Peyer's patch (tissue), 4 donors: Measurements from ENCODE around the gene PVALEF. TPM values are rescaled to one million over a fixed set of nuclear protein-coding genes. Genes with fewer than 3 reads are reported as not detected.
A peak's percentile ranks its signal among the peaks of the same experiment; 100 is the strongest.

ENCODE experiments used
- DNase-seq, 3 donors: peaks; one replicate each; pipeline ENCODE4 v3.0.0-alpha.2; 2017 to 2019
- H3K27ac ChIP-seq, 4 donors: fragments of 200-600 bp; sonication (generic); one replicate each; pipeline ENCODE4 v1.5.1; 2016 to 2019
- H3K27me3 ChIP-seq, 2 donors: fragments of 200-600 bp; sonication (generic); one replicate each; pipeline ENCODE4 v1.5.1; 2019
- H3K36me3 ChIP-seq, 3 donors: fragments of 200-600 bp; sonication (generic); one replicate each; pipeline ENCODE4 v1.5.1; 2016 to 2019
- H3K4me1 ChIP-seq, 4 donors: fragments of 200-600 bp; sonication (generic); one replicate each; pipeline ENCODE4 v1.5.1; 2016 to 2019
- H3K4me3 ChIP-seq, 4 donors: fragments of 200-600 bp; sonication (generic); 1 replicate in 3 of 4; 2 replicates in 1 of 4; pipeline ENCODE4 v1.5.1; 2016 to 2019; ENCODE audit warnings: mild to moderate bottlenecking in 1 of 4
- H3K9me3 ChIP-seq, 4 donors: fragments of 200-600 bp; sonication (generic); one replicate each; pipeline ENCODE4 v1.5.1; 2016 to 2019; ENCODE audit warnings: mild to moderate bottlenecking in 1 of 4
- POLR2A ChIP-seq, 2 donors: fragments of 450-650 bp; IDR thresholded peaks; one replicate each; pipeline ENCODE4 v1.5.1; 2017; ENCODE audit warnings: antibody characterized with exemption in 2 of 2, mild to moderate bottlenecking in 2 of 2, moderate library complexity in 2 of 2
- total RNA-seq, 4 donors: library from RNA; depleted of rRNA; stranded (reverse); fragments of >200 nt; gene quantifications; one replicate each; pipeline ENCODE4 v1.1.0, GENCODE V29; 2016
- TF ChIP-seq, protein P1 (sequence below), 6 experiments: fragments of 450-650 bp in 4 of 6; fragments of 200-600 bp in 2 of 6; sonication (generic) in 1 of 6; IDR thresholded peaks; one replicate each; pipeline ENCODE4 v1.5.1; 2017 to 2019; ENCODE audit warnings: antibody characterized with exemption in 6 of 6, mild to moderate bottlenecking in 3 of 6, moderate library complexity in 1 of 6

PVALEF gene
- total RNA-seq, 4 donors from 2014 or later, result not detected

DNA sequence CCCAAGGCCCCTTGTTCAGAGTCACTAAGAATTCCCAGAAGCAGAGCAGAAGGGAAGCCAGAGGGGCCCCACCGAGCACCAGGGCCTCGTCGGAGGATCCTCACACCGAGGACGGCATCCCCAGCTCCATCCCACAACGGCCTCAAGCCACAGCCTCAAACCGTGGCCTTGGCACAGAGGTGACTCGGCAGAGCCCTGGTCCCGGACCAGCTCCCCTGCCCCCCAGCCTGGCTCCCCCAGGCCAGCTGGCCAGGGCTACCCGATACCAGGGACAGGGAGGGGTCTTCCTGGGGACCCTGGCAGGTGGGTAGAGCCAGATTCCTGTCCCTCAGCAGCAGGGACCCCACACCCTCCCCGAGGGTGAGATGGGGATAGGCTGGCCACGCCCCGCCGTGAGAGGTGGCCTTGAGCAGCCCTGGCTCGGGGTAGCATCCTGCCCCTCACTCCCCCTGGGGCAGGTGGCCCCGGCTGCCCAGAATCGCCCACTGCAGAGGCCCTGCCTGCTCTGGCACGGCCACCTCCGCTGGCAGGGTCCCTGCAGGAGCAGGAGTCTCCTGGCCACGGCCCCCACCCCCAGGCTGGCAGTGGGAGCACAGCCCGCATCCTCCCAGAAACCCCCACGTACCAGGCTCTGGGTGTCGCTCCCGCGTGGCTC, 5.6 kb upstream of the PVALEF start:
- peak overlapping the region; percentile 20 to 46 (median 30) for H3K4me3 ChIP-seq
- H3K27me3 ChIP-seq, result no peaks in the 10 kb centered on the region
- no peak for DNase-seq
- no peak for TF ChIP-seq POLR2A (IDR thresholded peaks at IDR 0.05)
- TF ChIP-seq, protein P1, sequence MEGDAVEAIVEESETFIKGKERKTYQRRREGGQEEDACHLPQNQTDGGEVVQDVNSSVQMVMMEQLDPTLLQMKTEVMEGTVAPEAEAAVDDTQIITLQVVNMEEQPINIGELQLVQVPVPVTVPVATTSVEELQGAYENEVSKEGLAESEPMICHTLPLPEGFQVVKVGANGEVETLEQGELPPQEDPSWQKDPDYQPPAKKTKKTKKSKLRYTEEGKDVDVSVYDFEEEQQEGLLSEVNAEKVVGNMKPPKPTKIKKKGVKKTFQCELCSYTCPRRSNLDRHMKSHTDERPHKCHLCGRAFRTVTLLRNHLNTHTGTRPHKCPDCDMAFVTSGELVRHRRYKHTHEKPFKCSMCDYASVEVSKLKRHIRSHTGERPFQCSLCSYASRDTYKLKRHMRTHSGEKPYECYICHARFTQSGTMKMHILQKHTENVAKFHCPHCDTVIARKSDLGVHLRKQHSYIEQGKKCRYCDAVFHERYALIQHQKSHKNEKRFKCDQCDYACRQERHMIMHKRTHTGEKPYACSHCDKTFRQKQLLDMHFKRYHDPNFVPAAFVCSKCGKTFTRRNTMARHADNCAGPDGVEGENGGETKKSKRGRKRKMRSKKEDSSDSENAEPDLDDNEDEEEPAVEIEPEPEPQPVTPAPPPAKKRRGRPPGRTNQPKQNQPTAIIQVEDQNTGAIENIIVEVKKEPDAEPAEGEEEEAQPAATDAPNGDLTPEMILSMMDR (IDR thresholded peaks at IDR 0.05), result no peak
- H3K4me1 ChIP-seq, result peaks cover 0 to 4% (median 0%) of the 10 kb centered on the region in 4 donors
- no peaks in the 10 kb centered on the region for H3K36me3 ChIP-seq
- peak overlapping the region in 2 of 4 donors; percentile 3 to 58 for H3K27ac ChIP-seq
- no peaks in the 10 kb centered on the region for H3K9me3 ChIP-seq

DNA sequence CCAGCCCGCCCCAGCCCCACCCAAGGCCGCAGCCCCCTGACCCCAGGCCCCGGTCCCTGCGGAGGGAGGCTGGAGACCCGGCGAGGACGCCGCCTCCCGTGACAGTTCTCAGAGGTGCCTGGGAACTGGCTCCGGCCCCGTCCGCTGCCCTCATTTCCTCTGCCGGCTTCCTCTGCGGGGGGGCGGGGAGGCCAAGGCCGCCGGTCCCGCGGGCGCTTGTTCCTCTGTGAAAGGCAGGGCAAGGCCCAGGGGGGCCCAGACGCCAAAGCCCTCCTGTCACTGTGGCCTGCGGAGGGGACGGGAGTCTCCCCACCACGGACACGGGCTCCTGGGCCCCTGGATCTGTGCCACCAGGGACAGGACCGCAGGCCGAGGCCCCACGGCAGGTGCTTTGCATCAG, 5.0 kb upstream of the PVALEF start:
- H3K4me3 ChIP-seq, result peak overlapping the region; percentile 20 to 46 (median 30)
- TF ChIP-seq, protein P1 (IDR thresholded peaks at IDR 0.05), result no peak
- no peak for TF ChIP-seq POLR2A (IDR thresholded peaks at IDR 0.05)
- no peaks in the 10 kb centered on the region for H3K27me3 ChIP-seq
- peak in 1 of 3 donors; percentile 56 for DNase-seq
- H3K4me1 ChIP-seq, result peaks cover 0 to 4% (median 0%) of the 10 kb centered on the region in 4 donors
- no peaks in the 10 kb centered on the region for H3K36me3 ChIP-seq
- no peaks in the 10 kb centered on the region for H3K9me3 ChIP-seq
- H3K27ac ChIP-seq, result peak overlapping the region in 2 of 4 donors; percentile 3 to 58

DNA sequence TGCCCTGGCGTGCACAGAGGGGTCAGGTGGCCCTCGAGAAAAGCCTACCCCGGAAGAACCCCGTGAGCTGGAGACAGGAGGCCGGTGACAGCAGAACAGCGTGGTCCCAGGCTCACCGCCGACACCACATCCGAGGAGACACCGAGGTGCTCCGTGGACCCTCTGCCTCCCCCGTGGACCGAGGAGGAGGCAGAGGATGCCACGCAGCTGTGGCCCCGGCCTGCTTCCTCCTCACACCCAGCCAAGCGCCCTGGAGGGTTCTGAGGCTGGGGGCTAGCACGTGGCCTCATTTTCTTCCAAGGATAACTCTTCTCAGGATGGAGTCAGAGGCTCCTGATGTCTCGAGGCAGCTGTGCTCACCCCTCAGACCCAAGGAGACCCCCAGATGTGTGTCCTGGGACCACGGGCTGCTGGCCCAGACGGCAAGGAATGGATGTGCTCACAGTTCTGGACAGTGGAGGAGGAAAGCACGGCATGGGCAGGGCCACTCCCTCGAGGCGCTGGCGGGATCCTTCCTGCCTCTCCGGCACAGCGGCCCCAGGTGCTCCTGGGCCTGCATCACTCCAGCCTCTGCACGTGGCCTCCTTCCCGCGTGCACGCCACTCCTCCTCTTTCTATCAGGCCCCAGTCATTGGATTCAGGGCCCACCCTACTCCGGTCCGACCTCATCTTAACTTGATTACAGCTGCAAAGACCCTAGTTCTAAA, 4.4 kb upstream of the PVALEF start:
- H3K4me3 ChIP-seq, result peak overlapping the region in 1 of 4 donors; percentile 46
- H3K27ac ChIP-seq, result peak overlapping the region in 1 of 4 donors; percentile 58
- no peak for DNase-seq
- peaks cover 0 to 8% (median 2%) of the 10 kb centered on the region in 4 donors for H3K4me1 ChIP-seq
- TF ChIP-seq, protein P1 (IDR thresholded peaks at IDR 0.05), result no peak
- TF ChIP-seq POLR2A (IDR thresholded peaks at IDR 0.05), result no peak
- no peaks in the 10 kb centered on the region for H3K9me3 ChIP-seq
- H3K36me3 ChIP-seq, result no peaks in the 10 kb centered on the region
- H3K27me3 ChIP-seq, result peaks cover 0 to 4% of the 10 kb centered on the region in 2 donors

DNA sequence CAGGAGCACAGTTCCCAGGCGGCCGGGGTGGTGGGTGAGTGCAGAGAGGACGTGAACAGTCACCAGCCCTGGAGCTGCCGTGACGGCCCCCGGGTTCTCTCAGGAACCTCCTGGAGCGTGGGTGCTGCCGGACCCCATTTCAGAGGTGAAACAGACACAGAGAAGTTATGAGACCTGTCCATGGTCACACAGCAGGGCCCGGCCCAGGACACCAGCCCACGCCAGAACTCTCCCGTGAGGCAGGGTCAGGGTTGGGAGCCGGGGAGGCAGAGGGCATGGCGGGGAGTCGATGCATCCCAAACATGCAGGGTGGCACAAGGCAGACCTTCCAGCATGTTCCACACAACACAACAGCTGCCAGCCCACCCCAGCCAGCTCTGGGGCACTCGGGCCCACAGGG, 3.8 kb upstream of the PVALEF start:
- no peaks in the 10 kb centered on the region for H3K36me3 ChIP-seq
- no peak overlapping the region for H3K27ac ChIP-seq
- DNase-seq, result no peak
- H3K27me3 ChIP-seq, result peaks cover 0 to 4% of the 10 kb centered on the region in 2 donors
- peaks cover 0 to 8% (median 2%) of the 10 kb centered on the region in 4 donors for H3K4me1 ChIP-seq
- H3K4me3 ChIP-seq, result no peak overlapping the region
- no peaks in the 10 kb centered on the region for H3K9me3 ChIP-seq
- TF ChIP-seq, protein P1 (IDR thresholded peaks at IDR 0.05), result no peak
- no peak for TF ChIP-seq POLR2A (IDR thresholded peaks at IDR 0.05)

DNA sequence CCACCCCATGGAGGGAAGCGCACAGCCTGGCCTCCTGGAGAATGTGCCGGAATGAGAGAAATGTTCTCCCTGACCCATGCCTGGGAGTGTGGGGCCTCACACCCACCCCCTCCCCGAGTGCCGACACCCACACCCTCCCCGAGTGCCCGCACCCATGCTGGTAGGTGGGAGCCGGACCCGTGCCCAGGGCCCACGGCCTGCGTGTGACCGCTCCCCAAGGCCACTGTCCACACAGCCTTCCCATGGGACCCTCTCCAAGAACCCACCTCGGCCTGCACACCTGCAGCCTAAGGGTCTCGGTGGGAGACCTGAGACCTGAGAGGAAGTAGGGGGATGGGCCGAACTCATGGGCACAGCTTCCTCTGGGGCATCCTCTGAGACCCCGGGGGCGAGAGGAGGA, 3.3 kb upstream of the PVALEF start:
- Histone ChIP-seq H3K4me3 (no peak overlapping the region), H3K4me1 (peaks cover 0 to 8% (median 2%) of the 10 kb centered on the region in 4 donors)
- TF ChIP-seq POLR2A (IDR thresholded peaks at IDR 0.05), result no peak
- TF ChIP-seq, protein P1 (IDR thresholded peaks at IDR 0.05), result no peak

More for the DNA sequence above, 3.3 kb upstream of the PVALEF start:
- no peaks in the 10 kb centered on the region for H3K9me3 ChIP-seq
- no peak for DNase-seq
- H3K36me3 ChIP-seq, result no peaks in the 10 kb centered on the region
- peaks cover 0 to 4% of the 10 kb centered on the region in 2 donors for H3K27me3 ChIP-seq
- no peak overlapping the region for H3K27ac ChIP-seq
